ENCODE measurements around the gene B3GAT1.

Gene B3GAT1

GRCh38 chr11:134409552-134410429, 2.3 kb downstream of the B3GAT1 start:
- no peak for DNase-seq

- no peak for DNase-seq
Measured at GRCh38 chr11:134407923-134408322, 4.1 kb downstream of the B3GAT1 start.

GRCh38 chr11:134407321-134407828, 4.7 kb downstream of the B3GAT1 start:
- DNase-seq = no peak

GRCh38 chr11:134406264-134407185, 5.5 kb downstream of the B3GAT1 start:
- no peak for DNase-seq

GRCh38 chr11:134405841-134406240, 6.2 kb downstream of the B3GAT1 start:
- no peak for DNase-seq

- DNase-seq = no peak
Measured at GRCh38 chr11:134405436-134405835, 6.6 kb downstream of the B3GAT1 start.

- DNase-seq = no peak
Measured at GRCh38 chr11:134404575-134405341, 7.3 kb downstream of the B3GAT1 start.

- DNase-seq = no peak
Measured at GRCh38 chr11:134402910-134403309, 9.1 kb downstream of the B3GAT1 start.

GRCh38 chr11:134401825-134402809, 9.9 kb downstream of the B3GAT1 start:
- no peak for DNase-seq

GRCh38 chr11:134399996-134400395, 12.0 kb downstream of the B3GAT1 start:
- DNase-seq = no peak

- DNase-seq = no peak
Measured at GRCh38 chr11:134399293-134399654, 12.8 kb downstream of the B3GAT1 start.

- no peak for DNase-seq
Measured at GRCh38 chr11:134398644-134399292, 13.3 kb downstream of the B3GAT1 start.

- DNase-seq = no peak
Measured at GRCh38 chr11:134398079-134398444, 14.0 kb downstream of the B3GAT1 start.

GRCh38 chr11:134397304-134398078, 14.6 kb downstream of the B3GAT1 start:
- no peak for DNase-seq

GRCh38 chr11:134395002-134395401, 17.0 kb downstream of the B3GAT1 start:
- no peak for DNase-seq

GRCh38 chr11:134394311-134394710, 17.7 kb downstream of the B3GAT1 start:
- DNase-seq = no peak

- no peak for DNase-seq
Measured at GRCh38 chr11:134393638-134394037, 18.4 kb downstream of the B3GAT1 start.

- no peak for DNase-seq
Measured at GRCh38 chr11:134392953-134393615, 19.0 kb downstream of the B3GAT1 start.

GRCh38 chr11:134391656-134392055, 20.4 kb downstream of the B3GAT1 start:
- DNase-seq = no peak

All from SW 1271 (cell line).